GM12878 (cell line): Measurements from ENCODE around the gene PRR7. TPM values are rescaled to one million over a fixed set of nuclear protein-coding genes. Genes with fewer than 3 reads are reported as not detected.

Experiments used
- BACH1 ChIP-seq: fragments of 450-650 bp; IDR thresholded peaks from 2 replicates; pipeline ENCODE4 v1.6.1; 2017; ENCODE audit warnings: mild to moderate bottlenecking, borderline replicate concordance
- EP300 ChIP-seq, 2 experiments: fragments of 150-350 bp in 1 of 2; IDR thresholded peaks; 2 replicates each; pipeline ENCODE4 v1.6.1; 2011 to 2012; ENCODE audit warnings: low read depth in 2 of 2, low read length in 2 of 2, borderline replicate concordance in 1 of 2, improper control_type of control experiment in 1 of 2, inconsistent platforms in 1 of 2; ENCODE audit not compliant: control insufficient read depth in 1 of 2
- ETV6 ChIP-seq, 2 experiments: fragments of 450-650 bp in 1 of 2; IDR thresholded peaks in 1 of 2; conservative IDR thresholded peaks in 1 of 2; 2 replicates each; pipeline ENCODE4 v1.6.1; 2014; ENCODE audit warnings: antibody characterized with exemption in 1 of 2, borderline replicate concordance in 1 of 2, low read depth in 1 of 2, mild to moderate bottlenecking in 1 of 2, moderate library complexity in 1 of 2
- EZH2 ChIP-seq: IDR thresholded peaks from 2 replicates; pipeline ENCODE4 v1.6.1; 2012; ENCODE audit warnings: low read depth, mild to moderate bottlenecking, control low read depth, inconsistent platforms, low read length, borderline replicate concordance; ENCODE audit not compliant: control insufficient read depth
- FOXM1 ChIP-seq: IDR thresholded peaks from 2 replicates; pipeline ENCODE4 v1.6.1; 2012; ENCODE audit warnings: low read depth, mild to moderate bottlenecking, inconsistent platforms, low read length, moderate library complexity
- GABPA ChIP-seq: IDR thresholded peaks from 2 replicates; pipeline ENCODE4 v1.6.1; 2014; ENCODE audit warnings: antibody characterized with exemption, low read depth, mild to moderate bottlenecking, inconsistent platforms
- HDAC6 ChIP-seq: fragments of 200-600 bp; sonication (generic); IDR thresholded peaks from one replicate; pipeline ENCODE4 v1.8.0; 2017; ENCODE audit warnings: antibody characterized with exemption; ENCODE audit not compliant: unreplicated experiment
- IKZF2 ChIP-seq, 2 experiments: fragments of 450-650 bp; IDR thresholded peaks; 2 replicates each; pipeline ENCODE4 v1.6.1; 2017; ENCODE audit warnings: mild to moderate bottlenecking in 2 of 2, moderate library complexity in 2 of 2
- IRF5 ChIP-seq: fragments of 450-650 bp; IDR thresholded peaks from 2 replicates; pipeline ENCODE4 v1.6.1; 2017; ENCODE audit warnings: borderline replicate concordance
- JUNB ChIP-seq: IDR thresholded peaks from 2 replicates; pipeline ENCODE4 v1.6.1; 2016; ENCODE audit warnings: antibody characterized with exemption, mild to moderate bottlenecking
- KLF5 ChIP-seq: fragments of 450-650 bp; IDR thresholded peaks from 2 replicates; pipeline ENCODE4 v1.6.1; 2014; ENCODE audit warnings: mild to moderate bottlenecking; ENCODE audit not compliant: partially characterized antibody
- MAX ChIP-seq: IDR thresholded peaks from 2 replicates; pipeline ENCODE4 v1.6.1; 2012; ENCODE audit warnings: low read depth, low read length, improper control_type of control experiment
- MTA2 ChIP-seq: fragments of 450-650 bp; IDR thresholded peaks from 2 replicates; pipeline ENCODE4 v1.6.1; 2016; ENCODE audit warnings: low read depth, mild to moderate bottlenecking, moderate library complexity
- MYC ChIP-seq: IDR thresholded peaks from 2 replicates; pipeline ENCODE4 v1.6.1; 2011; ENCODE audit warnings: mild to moderate bottlenecking, low read length, moderate library complexity, inconsistent platforms; ENCODE audit not compliant: insufficient read depth, insufficient replicate concordance, insufficient read length, severe bottlenecking
- NFYA ChIP-seq: IDR thresholded peaks from 2 replicates; pipeline ENCODE4 v1.6.1; 2011; ENCODE audit warnings: low read depth, mild to moderate bottlenecking, low read length, improper control_type of control experiment, borderline replicate concordance
- PKNOX1 ChIP-seq: fragments of 450-650 bp; IDR thresholded peaks from 2 replicates; pipeline ENCODE4 v1.6.1; 2016; ENCODE audit warnings: mild to moderate bottlenecking
- SMAD5 ChIP-seq: IDR thresholded peaks from 2 replicates; pipeline ENCODE4 v1.6.1; 2016; ENCODE audit warnings: antibody characterized with exemption, low read depth
- SMC3 ChIP-seq: IDR thresholded peaks from 2 replicates; pipeline ENCODE4 v1.6.1; 2011; ENCODE audit warnings: low read length, improper control_type of control experiment, borderline replicate concordance
- SPI1 ChIP-seq: IDR thresholded peaks from 2 replicates; pipeline ENCODE4 v1.6.1; 2011; ENCODE audit warnings: low read depth, mild to moderate bottlenecking, low read length, moderate library complexity, borderline replicate concordance; ENCODE audit not compliant: insufficient read depth
- SRF ChIP-seq, 2 experiments: IDR thresholded peaks; 2 replicates each; pipeline ENCODE4 v1.6.1; 2011; ENCODE audit warnings: low read depth in 2 of 2, low read length in 2 of 2, mild to moderate bottlenecking in 1 of 2, moderate library complexity in 1 of 2
- STAT3 ChIP-seq: IDR thresholded peaks from 2 replicates; pipeline ENCODE4 v1.6.1; 2011; ENCODE audit warnings: low read depth, low read length, improper control_type of control experiment
- TARDBP ChIP-seq: IDR thresholded peaks from 2 replicates; pipeline ENCODE4 v1.6.1; 2016; ENCODE audit warnings: borderline replicate concordance
- ZNF207 ChIP-seq: fragments of 450-650 bp; IDR thresholded peaks from 2 replicates; pipeline ENCODE4 v1.6.1; 2014; ENCODE audit warnings: antibody characterized with exemption, mild to moderate bottlenecking, borderline replicate concordance
- polyA plus RNA-seq, 11 experiments: library from polyadenylated mRNA; depleted of rRNA in 4 of 11; unstranded in 6 of 11; stranded (reverse) in 5 of 11; fragments of >200 nt; fragmentation: Nextera tagmentation in 4 of 11; fragmentation: Illumina TruSeq in 1 of 11; extraction: Ambion mirVana in 4 of 11; extraction: Trizol in 1 of 11; gene quantifications; 1 replicate in 1 of 11; 2 replicates in 10 of 11; pipeline versions ENCODE4 v1.2.1 to v1.2.3, GENCODE V29; 2011 to 2016; ENCODE audit warnings: inconsistent platforms in 2 of 11, missing spikeins in 2 of 11, low read depth in 1 of 11
- total RNA-seq, 4 experiments: library from RNA; depleted of rRNA in 3 of 4; stranded (reverse); fragments of >200 nt in 3 of 4; fragmentation: Illumina TruSeq in 1 of 4; extraction: Trizol in 1 of 4; gene quantifications; 2 replicates each; pipeline versions ENCODE4 v1.2.1 to v1.2.3, GENCODE V29; 2013 to 2021
- TF ChIP-seq, protein P1 (sequence below): fragments of 150-350 bp; IDR thresholded peaks from 2 replicates; pipeline ENCODE4 v1.6.1; 2016; ENCODE audit warnings: low read depth, low read length

The PRR7 gene
- total and polyA plus RNA-seq, 10 of the 15 experiments (the other 5 are each of a cell fraction or from before 2014, with no cell fraction given): 0.09 to 18.8 (median 4.6) TPM; not detected in 2

DNA sequence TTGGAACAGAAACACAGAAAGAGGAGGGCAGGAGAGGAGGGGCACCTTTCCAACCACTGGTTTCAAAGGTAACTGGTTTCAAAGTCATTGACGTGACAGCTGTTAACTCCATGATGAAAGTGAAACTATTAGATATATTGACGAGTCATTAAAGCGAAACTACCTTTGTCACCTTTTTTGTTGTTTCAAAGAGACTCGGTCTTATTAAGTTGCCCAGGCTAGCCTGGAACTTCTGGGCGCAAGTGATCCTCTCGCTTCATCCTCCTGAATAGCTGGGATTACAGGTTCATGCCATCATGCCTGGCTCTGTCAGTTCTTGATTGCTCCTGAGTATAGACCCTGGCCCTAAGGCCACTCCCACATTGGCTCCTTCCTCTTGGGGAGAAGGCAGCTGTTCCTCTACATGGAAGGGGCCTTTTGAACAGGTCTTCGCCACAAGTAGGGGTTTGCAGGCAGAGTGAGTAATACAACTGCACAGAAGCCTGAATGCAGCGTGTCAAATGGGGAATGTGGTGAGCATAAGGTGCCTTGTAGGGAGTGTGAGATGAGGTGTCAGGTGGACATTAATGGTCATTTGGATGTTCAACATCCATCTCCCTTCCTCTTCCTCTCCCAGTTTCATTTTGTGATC, 33.9 kb upstream of the PRR7 start (continued):
- TF ChIP-seq NFYA (no peak), JUNB (peak; percentile 46; the same call in 1 of the 2 replicates), MTA2 (peak; percentile 75), KLF5 (no peak), PKNOX1 (peak; percentile 93), SPI1 (0 out of 2 replicates have a peak, but pooled peaks have one; percentile 2), SMC3 (no peak), FOXM1 (0 out of 2 replicates have a peak, but pooled peaks have one; percentile 33), EP300 (IDR thresholded peaks at IDR 0.05; ENCODE audit: borderline replicate concordance in 1 of 2, control insufficient read depth in 1 of 2, low read depth in 2 of 2, low read length in 2 of 2) (peak in 1 of 2 experiments; percentile 74; a peak in 3 of 4 replicates), STAT3 (no peak), MYC (no peak), HDAC6 (no peak), EZH2 (no peak), TARDBP (no peak), IRF5 (no peak), SRF (IDR thresholded peaks at IDR 0.05; ENCODE audit: low read depth in 2 of 2, low read length in 2 of 2) (no peak), ZNF207 (no peak), SMAD5 (no peak), MAX (no peak), GABPA (no peak), IKZF2 (IDR thresholded peaks at IDR 0.05) (peak; percentile 68 to 76), BACH1 (peak; percentile 99), ETV6 (conservative IDR thresholded peaks at IDR 0.05 in 1 of 2, IDR thresholded peaks at IDR 0.05 in 1 of 2; ENCODE audit: borderline replicate concordance in 1 of 2, low read depth in 1 of 2) (peak in 1 of 2 experiments; percentile 68; a peak in 2 of 4 replicates)
- TF ChIP-seq, protein P1, sequence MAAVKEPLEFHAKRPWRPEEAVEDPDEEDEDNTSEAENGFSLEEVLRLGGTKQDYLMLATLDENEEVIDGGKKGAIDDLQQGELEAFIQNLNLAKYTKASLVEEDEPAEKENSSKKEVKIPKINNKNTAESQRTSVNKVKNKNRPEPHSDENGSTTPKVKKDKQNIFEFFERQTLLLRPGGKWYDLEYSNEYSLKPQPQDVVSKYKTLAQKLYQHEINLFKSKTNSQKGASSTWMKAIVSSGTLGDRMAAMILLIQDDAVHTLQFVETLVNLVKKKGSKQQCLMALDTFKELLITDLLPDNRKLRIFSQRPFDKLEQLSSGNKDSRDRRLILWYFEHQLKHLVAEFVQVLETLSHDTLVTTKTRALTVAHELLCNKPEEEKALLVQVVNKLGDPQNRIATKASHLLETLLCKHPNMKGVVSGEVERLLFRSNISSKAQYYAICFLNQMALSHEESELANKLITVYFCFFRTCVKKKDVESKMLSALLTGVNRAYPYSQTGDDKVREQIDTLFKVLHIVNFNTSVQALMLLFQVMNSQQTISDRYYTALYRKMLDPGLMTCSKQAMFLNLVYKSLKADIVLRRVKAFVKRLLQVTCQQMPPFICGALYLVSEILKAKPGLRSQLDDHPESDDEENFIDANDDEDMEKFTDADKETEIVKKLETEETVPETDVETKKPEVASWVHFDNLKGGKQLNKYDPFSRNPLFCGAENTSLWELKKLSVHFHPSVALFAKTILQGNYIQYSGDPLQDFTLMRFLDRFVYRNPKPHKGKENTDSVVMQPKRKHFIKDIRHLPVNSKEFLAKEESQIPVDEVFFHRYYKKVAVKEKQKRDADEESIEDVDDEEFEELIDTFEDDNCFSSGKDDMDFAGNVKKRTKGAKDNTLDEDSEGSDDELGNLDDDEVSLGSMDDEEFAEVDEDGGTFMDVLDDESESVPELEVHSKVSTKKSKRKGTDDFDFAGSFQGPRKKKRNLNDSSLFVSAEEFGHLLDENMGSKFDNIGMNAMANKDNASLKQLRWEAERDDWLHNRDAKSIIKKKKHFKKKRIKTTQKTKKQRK: no peak
